HG03196 (cell line): ENCODE measurements around the gene SF3B5.
"Not testable (repeated sequence)": the region's sequence is repeated elsewhere in the genome, so short reads cannot be mapped to it uniquely, and the experiment has no call there.

Experiments
- ATAC-seq: cut with Tn5 transposase; IDR thresholded peaks from one replicate; pipeline ENCODE4 v1.9.1; 2021; ENCODE audit not compliant: unreplicated experiment

The SF3B5 gene

DNA sequence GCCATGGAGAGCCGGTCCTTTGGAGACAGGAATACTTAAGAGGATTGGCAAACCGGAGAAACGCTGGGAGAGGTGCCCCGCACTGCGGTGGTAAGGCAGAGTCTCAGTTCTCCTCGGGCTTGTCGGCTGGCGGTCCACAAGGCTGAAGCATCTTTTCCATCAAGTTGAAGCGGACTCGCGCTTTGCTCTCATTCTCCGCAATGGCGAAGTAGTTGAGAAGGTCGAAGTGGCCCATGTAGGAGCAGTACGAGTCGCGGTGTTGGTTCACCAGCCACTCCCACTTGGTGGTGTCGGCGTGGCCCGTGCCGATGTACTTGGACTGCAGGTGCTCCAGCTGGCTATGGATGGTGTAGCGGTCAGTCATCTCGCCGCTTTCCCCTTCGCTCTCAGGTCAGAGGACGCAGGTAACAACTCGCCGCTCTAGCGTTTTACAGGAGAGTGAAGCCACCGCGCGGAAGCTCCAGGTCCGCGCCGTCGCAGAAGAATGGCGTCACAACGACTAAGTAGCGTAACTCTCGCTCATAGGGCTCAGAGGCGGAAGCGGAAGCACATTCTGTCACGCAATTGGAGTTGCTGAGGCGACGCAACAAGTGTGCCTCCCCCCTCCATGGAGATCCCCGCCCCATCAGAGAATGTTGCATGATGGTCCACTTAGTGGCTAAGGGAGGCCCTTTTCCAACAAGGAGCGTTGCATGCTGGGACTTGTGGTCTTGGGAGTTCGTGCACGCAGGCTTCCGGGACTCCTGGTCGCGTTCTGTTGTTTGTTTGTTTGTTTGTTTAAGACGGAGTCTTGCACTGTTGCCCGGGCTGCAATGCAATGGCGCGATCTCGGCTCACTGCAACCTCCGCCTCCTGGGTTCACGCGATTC is at the start of gene SF3B5:
SF3B5 (minus strand) TSS at position 440 of the 869 bp plus-strand sequence; CDS start at position 364, 76 bp downstream.
- ATAC-seq: peak; percentile 97

DNA sequence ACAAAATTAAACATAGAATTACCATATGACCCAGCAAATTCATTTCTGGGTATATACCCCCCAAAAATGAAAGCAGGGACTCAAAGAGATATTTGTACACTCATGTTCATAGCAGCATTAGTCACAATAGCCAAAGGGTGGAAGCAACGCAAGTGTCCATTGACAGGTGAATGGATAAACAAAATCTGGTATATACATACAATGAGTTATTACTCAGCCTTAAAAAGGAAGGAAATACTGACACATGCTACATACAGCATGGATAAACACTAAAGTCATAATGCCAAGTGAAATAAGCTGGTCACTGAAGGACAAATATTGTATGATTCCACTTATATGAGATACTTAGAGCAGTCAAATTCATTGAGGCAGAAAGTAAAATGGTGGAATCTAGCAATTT is 49.6 kb upstream of the SF3B5 start:
- ATAC-seq: no peak

DNA sequence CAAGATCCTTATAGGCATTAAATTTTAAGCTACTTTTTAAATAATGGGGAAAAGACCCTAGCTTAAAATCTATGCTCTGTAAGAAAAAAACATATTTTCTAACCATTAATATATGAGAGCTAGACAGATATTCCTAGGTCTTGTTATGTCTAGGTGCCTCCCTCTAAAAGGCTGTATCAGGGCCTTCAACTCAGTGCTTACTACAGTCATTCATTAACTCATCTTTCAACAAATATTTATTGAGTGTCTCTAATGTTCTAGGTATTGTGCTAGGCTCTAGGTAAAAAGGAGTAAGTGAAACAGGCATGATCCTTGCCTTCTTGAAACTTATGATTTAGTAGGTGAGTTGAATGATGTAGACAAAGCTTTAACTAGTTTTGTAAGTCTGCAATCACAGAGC is 48.5 kb upstream of the SF3B5 start:
- no peak for ATAC-seq

DNA sequence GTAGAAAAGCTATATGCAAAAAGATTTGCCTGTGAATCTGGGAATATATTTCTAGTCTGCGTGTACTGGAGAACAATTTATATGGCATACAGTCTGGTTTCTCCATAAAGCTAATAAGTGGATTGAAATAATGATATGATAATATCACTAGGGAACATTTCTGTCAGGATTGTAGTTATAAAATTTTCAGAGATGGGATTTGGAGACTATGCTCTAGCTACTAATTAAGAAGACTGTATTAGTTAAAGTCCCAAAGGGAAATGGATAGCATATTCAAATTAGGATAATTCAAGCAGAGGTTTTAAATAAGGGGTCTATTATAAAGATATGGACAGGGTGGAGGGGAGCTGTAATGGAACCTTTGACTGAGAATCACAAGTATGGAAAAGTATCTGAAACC is 47.7 kb upstream of the SF3B5 start:
- no peak for ATAC-seq

DNA sequence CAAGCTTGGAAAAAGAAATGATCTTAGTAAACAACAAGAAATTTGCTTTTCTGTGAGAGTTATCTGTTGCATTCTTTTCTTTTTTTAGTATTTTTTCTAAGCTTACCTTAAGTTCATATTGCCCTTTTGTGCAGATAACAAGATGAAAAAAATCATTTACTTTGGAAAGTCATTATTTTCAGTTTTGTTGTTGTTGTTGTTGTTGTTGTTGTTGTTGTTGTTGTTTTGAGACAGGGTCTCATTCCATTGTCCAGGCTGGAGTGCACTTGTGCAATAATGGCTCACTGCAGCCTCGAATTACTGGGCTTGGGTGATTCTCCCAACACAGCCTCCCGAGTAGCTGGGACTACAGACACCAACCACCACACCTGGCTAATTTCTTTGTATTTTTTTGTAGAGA is 46.1 kb upstream of the SF3B5 start:
- ATAC-seq: no peak

DNA sequence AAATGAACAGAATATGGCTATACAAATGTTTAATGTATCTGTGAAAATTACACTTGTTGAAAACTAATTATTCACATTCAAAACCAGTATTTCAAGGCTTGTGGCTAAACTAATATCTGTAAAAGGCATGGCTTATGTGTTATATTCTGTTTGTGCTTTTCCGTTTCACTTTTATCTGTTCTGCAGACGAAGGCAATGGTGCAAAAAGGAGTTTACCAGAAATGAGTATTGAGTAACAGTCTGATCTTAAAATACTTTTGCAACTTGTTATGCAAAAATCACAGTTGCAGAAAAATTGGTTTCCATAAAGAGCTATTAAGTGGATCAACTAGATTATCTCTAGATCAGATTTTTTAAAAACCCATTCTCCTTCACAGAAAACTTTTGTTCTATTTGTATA is 45.5 kb upstream of the SF3B5 start:
- ATAC-seq: no peak

DNA sequence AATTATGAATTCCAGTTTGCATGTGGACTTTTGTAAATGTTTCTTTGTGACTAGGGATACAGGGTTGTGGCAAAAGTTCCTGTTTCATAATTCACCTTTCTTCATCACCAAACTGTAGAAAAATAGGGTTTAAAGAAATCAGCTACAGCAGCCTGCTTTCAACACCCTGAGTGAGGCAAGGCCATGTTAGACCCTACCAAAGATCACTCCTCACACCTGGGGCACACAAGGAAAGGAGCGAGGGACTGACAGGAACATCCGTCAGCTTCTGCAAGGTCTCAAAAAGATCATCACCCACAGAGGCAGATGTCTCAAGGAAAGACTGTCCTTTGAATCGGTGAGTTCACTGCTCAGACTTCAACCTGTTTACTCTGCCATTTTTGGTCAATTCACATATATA is 44.4 kb upstream of the SF3B5 start:
- no peak for ATAC-seq

DNA sequence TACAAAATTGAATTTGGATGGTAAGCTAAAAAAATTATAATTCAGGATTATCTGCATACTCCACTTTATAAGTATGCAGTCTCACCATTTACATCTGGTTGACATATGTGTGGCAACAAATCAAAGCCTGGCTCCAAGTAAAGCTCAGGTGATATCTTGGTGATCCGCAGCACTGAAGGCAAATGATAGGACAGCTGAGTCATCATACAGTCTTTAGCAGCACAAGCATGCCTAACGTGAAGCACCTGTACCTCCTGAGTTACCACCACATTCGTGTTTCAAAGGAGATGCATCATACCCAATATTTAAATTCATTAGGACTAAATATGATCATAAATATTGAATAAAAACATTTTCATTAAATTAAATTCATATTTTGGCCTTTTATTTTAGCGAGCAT is 43.2 kb upstream of the SF3B5 start:
- ATAC-seq: no peak

DNA sequence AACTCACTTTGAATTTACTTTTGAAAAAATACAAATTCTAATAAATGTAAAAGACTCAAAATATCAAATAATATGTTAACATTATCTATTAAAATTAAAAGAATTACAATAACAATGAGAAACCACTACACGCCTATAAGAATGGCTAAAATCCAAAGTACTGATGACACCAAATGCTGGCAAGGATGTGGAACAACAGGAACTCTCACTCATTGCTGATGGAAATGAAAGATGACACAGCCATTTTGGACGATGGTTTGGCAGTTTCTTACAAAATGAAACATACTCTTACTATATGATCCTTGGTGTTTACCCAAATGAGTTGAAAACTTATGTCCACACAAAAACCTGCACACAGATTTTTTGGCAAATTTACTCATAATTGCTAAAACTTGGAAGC is 39.4 kb upstream of the SF3B5 start:
- ATAC-seq: no peak

DNA sequence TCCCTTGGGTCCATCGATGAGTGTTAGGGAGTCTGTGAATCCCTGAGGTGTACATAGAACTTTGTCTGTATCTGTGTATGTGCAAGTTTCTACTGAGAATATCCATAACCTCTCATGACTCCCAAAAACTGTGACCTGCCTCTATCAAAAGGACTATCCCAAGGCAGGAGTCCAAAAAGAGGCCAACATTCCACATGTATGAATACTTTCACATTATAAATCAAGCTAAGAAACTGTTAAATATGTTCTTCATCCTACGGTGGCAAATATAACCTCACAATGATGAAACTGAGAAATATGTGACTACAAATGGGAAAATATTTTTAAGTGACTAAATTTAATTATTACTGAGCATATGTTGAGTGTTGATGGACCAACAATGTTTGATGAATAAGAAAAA is 38.8 kb upstream of the SF3B5 start:
- ATAC-seq: no peak

DNA sequence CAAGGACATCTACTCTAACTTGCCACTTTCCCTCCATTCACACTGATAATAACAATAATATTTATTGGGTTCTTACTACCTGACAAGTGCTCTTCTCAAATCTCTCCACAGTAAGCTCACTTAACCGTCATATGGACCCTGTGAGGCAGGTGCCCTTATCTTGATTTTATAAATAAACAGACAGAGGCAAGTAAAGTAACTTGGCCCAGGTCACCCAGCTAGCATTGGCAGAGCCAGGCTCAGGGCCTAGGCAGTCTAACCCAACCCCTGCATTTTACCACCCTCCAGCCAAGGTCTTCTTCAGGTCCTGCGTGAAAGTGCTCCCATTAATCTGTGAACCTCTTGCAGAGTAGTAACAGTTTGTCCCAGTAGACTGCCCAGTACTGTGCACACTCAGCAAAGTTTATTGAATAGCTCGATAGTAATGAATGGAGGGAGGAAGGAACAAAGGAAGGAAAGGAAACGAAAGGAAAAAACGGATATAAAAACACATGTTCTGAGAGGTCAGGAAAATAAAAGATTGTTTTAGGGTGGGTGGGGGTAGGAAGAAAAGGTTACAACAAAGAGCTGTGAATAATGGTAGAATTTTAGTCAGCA is 38.0 kb upstream of the SF3B5 start:
- ATAC-seq: no peak

DNA sequence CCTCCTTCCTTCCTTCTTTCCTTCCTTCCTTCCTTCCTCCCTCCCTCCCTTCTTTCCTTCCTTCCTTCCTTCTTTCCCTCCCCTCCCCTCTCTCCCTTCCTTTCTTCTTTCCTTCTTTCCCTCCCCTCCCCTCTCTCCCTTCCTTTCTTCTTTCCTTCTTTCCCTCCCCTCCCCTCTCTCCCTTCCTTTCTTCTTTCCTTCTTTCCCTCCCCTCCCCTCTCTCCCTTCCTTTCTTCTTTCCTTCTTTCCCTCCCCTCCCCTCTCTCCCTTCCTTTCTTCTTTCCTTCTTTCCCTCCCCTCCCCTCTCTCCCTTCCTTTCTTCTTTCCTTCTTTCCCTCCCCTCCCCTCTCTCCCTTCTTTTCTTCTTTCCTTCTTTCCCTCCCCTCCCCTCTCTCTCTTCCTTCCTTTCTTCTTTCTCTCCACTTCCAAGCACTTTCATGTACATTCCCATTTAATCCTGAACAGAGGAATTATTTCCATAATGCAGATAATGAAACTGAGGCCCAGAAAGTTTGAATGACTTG is 36.9 kb upstream of the SF3B5 start:
- not testable (repeated sequence) for ATAC-seq

DNA sequence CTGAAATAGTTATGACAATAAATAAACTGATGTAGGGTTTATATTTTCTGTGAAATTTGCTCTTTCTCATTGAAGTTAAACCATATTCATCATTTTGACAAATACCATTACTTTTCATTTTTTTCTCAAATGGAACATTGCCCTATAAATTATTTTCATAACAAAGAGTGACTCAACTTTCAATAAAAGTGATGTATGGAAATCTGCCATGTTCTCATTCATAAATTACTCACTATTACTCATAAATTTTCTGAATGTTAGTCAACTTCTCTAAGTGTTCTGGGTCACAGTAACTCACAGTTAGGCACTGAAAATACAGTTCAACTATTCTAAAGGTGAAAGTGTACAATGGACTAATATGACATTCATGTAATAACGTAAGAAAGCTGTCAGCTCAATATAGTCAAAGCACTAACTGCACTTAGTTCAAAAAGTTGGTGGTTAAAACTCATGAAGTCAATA is 35.9 kb upstream of the SF3B5 start:
- ATAC-seq: no peak

DNA sequence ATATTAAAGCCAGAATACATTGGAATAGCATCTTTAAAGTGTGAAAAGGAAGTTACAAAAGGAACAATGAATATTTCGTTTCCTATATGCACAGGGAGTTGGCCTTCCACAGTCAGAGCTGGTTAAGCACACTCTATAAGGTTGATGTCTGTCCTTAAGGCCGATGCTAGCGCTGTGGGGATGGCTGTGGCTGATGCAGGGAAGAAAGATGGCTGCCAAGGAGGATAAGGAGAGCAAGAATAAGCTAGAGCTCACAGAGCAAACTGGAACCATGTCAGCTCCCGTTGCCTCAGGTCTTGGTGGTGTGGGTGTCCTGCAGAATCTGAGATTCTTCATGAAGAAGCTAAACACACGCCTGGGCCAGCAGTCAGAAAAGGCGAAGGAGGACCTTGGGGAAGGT is 34.1 kb upstream of the SF3B5 start:
- ATAC-seq: no peak

DNA sequence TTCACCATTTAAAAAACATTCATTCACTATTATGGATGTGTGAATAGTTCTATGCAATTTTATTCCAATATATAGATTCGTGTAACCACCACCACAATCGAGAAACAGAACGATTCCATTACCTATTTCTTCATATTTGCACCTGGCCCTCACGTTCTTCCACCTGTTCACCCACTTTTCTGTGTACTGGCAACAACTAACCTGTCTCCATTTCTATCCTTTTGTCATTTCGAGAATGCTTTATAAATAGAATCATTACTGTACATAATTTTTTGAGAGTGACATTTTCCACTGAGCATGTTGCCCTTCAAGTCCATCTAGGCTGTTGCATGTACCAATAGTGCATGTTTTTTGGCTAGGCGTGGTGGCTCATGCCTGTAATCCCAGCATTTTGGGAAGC is 31.7 kb upstream of the SF3B5 start:
- ATAC-seq: no peak

DNA sequence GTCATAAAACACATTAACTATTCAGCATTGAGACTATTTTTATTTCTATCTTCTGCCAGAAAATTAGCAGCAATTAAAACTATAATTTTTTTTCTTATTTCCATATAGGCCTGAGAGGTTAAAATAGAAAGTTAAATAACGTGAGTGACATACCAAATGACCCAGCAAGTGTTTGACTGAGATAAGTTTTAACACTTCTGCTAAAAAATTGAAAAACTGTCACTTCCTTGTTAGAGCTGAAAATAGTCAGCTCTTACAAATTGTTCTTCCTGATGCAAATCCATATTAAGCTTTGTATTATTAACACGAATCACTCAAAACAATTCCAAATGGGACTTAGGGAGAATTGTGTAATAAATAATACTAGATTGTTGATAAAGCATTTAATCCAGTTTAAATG is 28.5 kb upstream of the SF3B5 start:
- no peak for ATAC-seq

DNA sequence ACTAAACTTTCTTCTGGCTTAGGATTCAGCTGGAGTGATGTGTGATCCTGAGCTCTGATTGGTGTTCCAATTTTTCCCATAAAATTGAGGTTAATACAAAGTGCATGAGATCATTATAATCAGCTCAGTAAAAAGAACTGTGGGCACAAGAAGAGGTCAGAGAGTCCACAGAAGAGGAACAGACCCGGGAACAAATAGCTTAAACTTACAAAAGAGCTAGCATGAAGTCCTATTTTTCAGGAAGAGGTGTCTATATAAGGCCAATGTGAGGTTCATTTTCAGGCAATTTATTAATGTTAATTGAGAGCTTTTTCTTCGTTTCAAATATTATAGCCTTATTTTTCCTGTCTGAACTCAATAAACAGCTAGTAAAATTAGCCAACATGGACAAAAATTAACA is 28.0 kb upstream of the SF3B5 start:
- no peak for ATAC-seq

DNA sequence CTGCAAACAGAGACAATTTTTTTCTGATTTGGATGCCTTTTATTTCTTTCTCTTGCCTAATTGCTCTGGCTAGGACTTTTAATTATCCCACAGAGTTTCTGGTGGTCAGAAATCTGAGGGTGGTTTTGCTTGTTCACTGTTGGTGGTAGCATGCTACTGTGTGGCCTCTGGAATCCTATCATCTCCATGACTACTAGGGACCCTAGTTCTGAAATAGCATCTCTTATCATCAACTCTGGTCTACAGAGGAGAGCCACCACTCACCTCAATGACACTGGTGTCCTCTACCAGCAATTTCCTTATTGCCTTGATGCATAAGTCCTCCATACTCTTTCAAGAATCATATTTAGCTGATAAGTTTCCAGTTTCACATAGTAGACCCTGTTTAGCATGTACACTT is 27.5 kb upstream of the SF3B5 start:
- no peak for ATAC-seq

DNA sequence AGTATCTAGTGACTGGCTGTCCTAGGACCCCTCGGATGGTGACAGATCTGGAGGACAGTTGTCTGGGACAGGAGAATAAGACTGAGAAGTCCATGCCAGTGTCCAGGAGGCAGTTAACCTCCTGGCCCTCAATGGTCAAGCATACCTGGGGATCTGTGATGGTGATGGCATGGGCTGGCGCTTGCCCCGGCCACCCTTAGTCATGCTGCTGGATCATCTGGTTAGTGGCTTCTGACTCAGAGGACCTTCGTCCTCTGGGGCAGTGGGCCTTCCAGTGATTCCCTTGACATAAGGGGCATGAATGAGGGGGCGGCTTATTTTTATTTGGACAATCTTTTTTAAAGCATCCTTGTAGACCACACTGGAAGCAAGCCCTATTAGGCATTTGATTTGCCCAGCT is 24.0 kb upstream of the SF3B5 start:
- no peak for ATAC-seq

DNA sequence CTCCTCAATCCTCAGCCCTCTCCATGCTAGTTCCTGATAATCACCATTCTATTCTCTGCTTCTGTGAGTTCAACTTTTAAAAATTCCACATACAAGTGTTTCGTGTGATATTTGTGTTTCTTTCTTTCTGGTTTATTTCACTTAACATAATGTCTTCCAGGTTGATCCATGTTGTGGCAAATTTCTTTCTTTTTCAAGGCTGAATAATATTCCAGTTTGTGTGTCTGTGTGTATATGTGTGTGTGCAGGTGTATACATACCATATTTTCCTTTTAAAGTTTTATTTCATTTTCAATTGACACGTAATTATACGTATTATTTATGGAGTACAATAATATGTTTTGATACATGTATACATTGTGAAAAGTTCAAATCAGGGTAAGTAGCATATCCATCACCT is 19.8 kb upstream of the SF3B5 start:
- ATAC-seq: no peak

DNA sequence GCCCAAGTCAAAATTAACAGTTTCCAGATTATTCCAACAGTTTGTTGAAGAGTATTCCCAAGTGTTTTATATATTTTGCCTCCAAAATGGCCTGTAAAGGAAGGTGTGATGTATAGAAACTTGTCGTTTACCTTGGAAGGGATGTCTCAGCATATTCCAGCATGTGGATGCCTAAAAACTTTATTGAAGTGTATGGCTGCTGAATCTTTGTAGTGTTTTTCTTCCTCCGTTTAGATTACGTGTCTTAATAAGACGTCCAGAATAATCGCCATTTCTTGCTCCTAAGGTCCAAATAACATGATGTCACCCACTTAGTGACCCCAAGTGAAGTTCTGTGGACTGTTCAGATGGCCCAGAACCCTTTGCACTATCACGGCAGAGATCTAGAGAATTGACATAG is 18.0 kb upstream of the SF3B5 start:
- ATAC-seq: no peak

DNA sequence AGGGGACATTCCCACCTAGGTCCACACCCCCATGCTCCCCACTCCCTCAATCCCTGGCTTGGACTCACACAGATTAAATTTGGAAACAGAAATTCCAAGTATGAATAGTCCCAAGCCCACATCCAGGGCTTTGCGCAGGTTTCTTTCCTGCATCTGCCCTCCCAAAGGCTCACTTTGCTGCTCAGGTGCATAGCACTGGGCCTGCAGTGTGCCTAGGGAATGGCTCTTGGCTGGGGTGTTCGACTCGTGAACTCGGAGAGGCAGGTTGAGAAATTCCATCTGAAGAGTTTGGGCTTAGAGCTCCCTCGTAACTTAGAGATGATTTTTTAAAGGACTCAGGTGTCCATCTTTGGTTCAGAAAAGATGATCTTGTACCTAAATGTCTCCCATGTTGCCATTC is 14.8 kb upstream of the SF3B5 start:
- no peak for ATAC-seq
